ENCODE results near the gene ZNHIT3. TPM values are rescaled to one million over a fixed set of nuclear protein-coding genes. Genes with fewer than 3 reads are reported as not detected.

Gene ZNHIT3
- total RNA-seq, 1 donor from 2014 or later = 57.0 TPM

DNA sequence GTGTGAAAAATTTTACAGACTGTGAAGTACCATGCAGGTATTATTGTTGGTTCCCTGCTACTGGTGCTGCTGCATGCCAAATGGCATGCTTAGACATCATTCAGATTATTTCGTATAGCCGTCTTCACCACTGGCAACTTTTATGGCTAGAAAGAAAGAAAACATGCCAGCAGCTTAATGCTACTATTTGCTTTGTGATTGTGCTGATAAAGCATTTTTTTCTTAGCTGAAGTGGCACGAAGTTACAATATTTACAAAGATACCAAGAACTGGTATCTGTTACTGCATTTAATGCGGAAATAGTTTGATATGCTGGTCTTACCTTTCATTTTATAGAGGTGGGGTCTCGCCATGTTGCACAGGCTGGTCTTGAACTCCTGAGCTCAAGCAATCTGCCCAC, 8.2 kb downstream of the ZNHIT3 start:
- H3K36me3 Mint-ChIP-seq (ENCODE audit: low read depth) = peaks cover 28% of the 10 kb centered on the region

GRCh38 chr17:36495076-36495578, 8.6 kb downstream of the ZNHIT3 start:
- Mint-ChIP-seq H3K27me3 (ENCODE audit: low read depth) (no peaks in the 10 kb centered on the region), H3K4me1 (peaks cover 35% of the 10 kb centered on the region), H3K36me3 (ENCODE audit: low read depth) (peaks cover 25% of the 10 kb centered on the region), H3K4me3 (no peak overlapping the region), H3K27ac (ENCODE audit: unreplicated experiment) (peak overlapping the region; percentile 9), H3K9me3 (peaks cover 1% of the 10 kb centered on the region)
- no peak for TF ChIP-seq CTCF (conservative IDR thresholded peaks at IDR 0.05)
- no peak for DNase-seq (ENCODE audit: low read depth, low spot score)

More for the DNA sequence above, 8.2 kb downstream of the ZNHIT3 start:
- no peak for TF ChIP-seq CTCF (conservative IDR thresholded peaks at IDR 0.05)
- no peak overlapping the region for H3K4me3 Mint-ChIP-seq
- peaks cover 4% of the 10 kb centered on the region for H3K9me3 Mint-ChIP-seq
- no peak overlapping the region for H3K27ac Mint-ChIP-seq (ENCODE audit: unreplicated experiment)
- H3K4me1 Mint-ChIP-seq = peaks cover 38% of the 10 kb centered on the region
- H3K27me3 Mint-ChIP-seq (ENCODE audit: low read depth) = no peaks in the 10 kb centered on the region
- DNase-seq (ENCODE audit: low read depth, low spot score) = no peak

DNA sequence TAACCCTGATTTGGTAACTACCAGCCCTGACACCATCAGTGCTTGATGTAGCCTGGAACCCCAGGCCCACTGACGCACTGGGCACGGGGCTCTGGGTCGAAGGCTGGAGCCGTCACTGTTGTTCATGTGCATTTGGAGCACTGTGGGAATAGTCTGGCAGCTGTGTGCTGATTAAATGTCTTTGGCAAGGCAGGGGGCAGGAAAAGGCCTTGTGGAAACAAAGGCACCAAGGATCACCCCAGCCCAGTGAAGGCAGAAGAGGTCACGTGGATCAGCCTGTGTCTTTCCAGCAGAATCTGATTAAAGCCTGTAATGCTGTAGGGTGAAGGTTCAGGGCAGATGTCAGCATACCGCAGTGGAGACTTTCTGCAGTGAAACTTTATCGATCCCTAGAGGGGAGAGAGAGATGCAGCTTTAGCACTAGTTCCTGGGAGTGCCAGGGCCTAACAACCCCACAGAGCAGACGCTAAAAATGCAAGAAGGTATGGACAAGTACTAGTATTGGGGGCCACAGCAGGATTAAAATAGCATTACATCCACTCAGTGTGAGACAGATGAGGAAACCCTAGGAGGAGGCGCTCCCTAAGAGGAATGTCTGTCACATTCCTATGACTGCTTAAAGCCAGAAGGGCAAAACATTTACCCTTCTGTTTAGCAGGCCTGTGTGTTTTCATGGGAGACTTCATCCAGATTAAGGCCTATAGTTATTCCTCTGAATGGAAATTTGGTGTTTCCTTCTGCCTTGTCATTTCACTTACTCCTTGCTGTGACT, 9.7 kb downstream of the ZNHIT3 start:
- no peak for TF ChIP-seq CTCF (conservative IDR thresholded peaks at IDR 0.05)
- Mint-ChIP-seq H3K27ac (ENCODE audit: unreplicated experiment) (peak overlapping the region; percentile 85), H3K9me3 (no peaks in the 10 kb centered on the region), H3K4me1 (peaks cover 33% of the 10 kb centered on the region), H3K27me3 (ENCODE audit: low read depth) (no peaks in the 10 kb centered on the region), H3K4me3 (peak overlapping the region; percentile 76), H3K36me3 (ENCODE audit: low read depth) (peaks cover 22% of the 10 kb centered on the region)
- peak; percentile 18 for DNase-seq (ENCODE audit: low read depth, low spot score)

GRCh38 chr17:36498155-36498554, 11.7 kb downstream of the ZNHIT3 start:
- Mint-ChIP-seq H3K9me3 (no peaks in the 10 kb centered on the region), H3K27ac (ENCODE audit: unreplicated experiment) (no peak overlapping the region), H3K27me3 (ENCODE audit: low read depth) (no peaks in the 10 kb centered on the region), H3K4me1 (peaks cover 37% of the 10 kb centered on the region), H3K36me3 (ENCODE audit: low read depth) (peaks cover 20% of the 10 kb centered on the region), H3K4me3 (no peak overlapping the region)
- no peak for DNase-seq (ENCODE audit: low read depth, low spot score)
- TF ChIP-seq CTCF (conservative IDR thresholded peaks at IDR 0.05) = no peak

DNA sequence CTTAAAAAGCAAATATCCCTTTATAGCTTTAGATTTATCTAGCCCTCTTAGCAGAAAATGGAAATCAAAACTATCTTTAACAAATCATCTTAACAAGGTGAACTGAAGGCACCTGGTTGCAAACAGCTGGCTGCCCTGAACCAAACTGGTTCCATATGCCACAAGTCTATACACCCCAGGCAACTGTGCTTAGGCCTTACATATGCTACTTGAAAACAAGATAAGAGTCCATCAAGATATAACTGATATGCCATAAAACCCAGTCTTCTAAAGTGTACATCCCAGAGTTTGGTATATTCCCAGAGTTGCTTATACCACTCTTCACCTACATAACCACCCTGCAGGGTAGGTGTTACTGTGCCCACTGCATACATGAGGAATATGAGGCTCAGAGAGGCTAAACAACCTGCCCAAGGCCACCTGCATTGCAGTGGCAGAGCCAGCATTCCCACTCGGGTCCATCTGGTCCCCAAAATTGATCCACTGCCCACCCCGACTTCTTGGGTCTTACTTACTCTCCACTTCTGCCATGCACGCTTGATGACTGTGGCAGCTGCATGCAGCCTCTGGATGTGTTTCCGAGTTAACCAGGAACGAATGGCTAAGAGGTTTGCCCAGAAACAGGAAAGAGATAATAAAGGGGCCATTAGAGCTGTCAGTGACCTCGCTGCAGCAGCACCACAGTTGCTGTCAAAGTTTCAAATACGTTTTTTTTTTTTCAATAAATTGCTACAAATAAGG, 12.2 kb downstream of the ZNHIT3 start:
- no peak for TF ChIP-seq CTCF (conservative IDR thresholded peaks at IDR 0.05)
- no peaks in the 10 kb centered on the region for H3K9me3 Mint-ChIP-seq
- H3K36me3 Mint-ChIP-seq (ENCODE audit: low read depth) = peaks cover 23% of the 10 kb centered on the region
- no peak overlapping the region for H3K27ac Mint-ChIP-seq (ENCODE audit: unreplicated experiment)
- no peak overlapping the region for H3K4me3 Mint-ChIP-seq
- no peaks in the 10 kb centered on the region for H3K27me3 Mint-ChIP-seq (ENCODE audit: low read depth)
- no peak for DNase-seq (ENCODE audit: low read depth, low spot score)
- H3K4me1 Mint-ChIP-seq = peaks cover 42% of the 10 kb centered on the region
